Activated T-cell treated with anti-CD3 and anti-CD28 coated beads for 48 hours (primary cell): Measurements from ENCODE around the gene IRGQ.
A peak's percentile ranks its signal among the peaks of the same experiment; 100 is the strongest.
"Not testable (repeated sequence)": the region's sequence is repeated elsewhere in the genome, so short reads cannot be mapped to it uniquely, and the experiment has no call there.

Experiments used
- DNase-seq: peaks from one replicate; pipeline ENCODE4 v3.0.0-alpha.2; 2020; ENCODE audit warnings: low read depth

The IRGQ gene

GRCh38 chr19:43597876-43598275 is 1.9 kb upstream of the IRGQ start:
- no peak for DNase-seq

GRCh38 chr19:43596842-43597461 is 1.0 kb upstream of the IRGQ start:
- no peak for DNase-seq

- DNase-seq, result no peak
Measured at GRCh38 chr19:43595605-43595998, 332 bp downstream of the IRGQ start.

GRCh38 chr19:43594710-43595604 is 977 bp downstream of the IRGQ start:
- DNase-seq, result peak; percentile 73

GRCh38 chr19:43594081-43594697 is 1.7 kb downstream of the IRGQ start:
- no peak for DNase-seq

- no peak for DNase-seq
Measured at GRCh38 chr19:43592800-43593350, 3.1 kb downstream of the IRGQ start.

GRCh38 chr19:43591904-43592772 is 3.8 kb downstream of the IRGQ start:
- DNase-seq, result no peak

- DNase-seq, result no peak
Measured at GRCh38 chr19:43589678-43590077, 6.3 kb downstream of the IRGQ start.

GRCh38 chr19:43589277-43589676 is 6.7 kb downstream of the IRGQ start:
- no peak for DNase-seq

- DNase-seq, result not testable (repeated sequence)
Measured at GRCh38 chr19:43587029-43587428, 8.9 kb downstream of the IRGQ start.

- no peak for DNase-seq
Measured at GRCh38 chr19:43586346-43586745, 9.6 kb downstream of the IRGQ start.

GRCh38 chr19:43584484-43584883 is 11.4 kb downstream of the IRGQ start:
- DNase-seq, result no peak

GRCh38 chr19:43582495-43582894 is 13.4 kb downstream of the IRGQ start:
- DNase-seq, result no peak

- DNase-seq, result no peak
Measured at GRCh38 chr19:43581467-43581866, 14.5 kb downstream of the IRGQ start.

- no peak for DNase-seq
Measured at GRCh38 chr19:43578787-43579186, 17.1 kb downstream of the IRGQ start.

- no peak for DNase-seq
Measured at GRCh38 chr19:43575955-43576878, 19.7 kb downstream of the IRGQ start.

- DNase-seq, result peak; percentile 97
Measured at GRCh38 chr19:43575156-43575950, 20.6 kb downstream of the IRGQ start, which contains the start of the genes PINLYP and XRCC1. Gene PINLYP, plus strand, starts transcription at chr19:43575801. Its CDS starts 1,391 bp downstream, at chr19:43577192. Gene XRCC1, minus strand, starts transcription at chr19:43575527. Its CDS starts 69 bp downstream, at chr19:43575458.

- DNase-seq, result no peak
Measured at GRCh38 chr19:43574424-43575155, 21.3 kb downstream of the IRGQ start.

GRCh38 chr19:43572171-43572588 is 23.8 kb downstream of the IRGQ start:
- no peak for DNase-seq
